ENCODE results near the gene GMCL2.

- TF ChIP-seq CTCF (conservative IDR thresholded peaks at IDR 0.05; ENCODE audit: low read depth, low read length), result no peak
- TF ChIP-seq EZH2 (IDR thresholded peaks at IDR 0.05; ENCODE audit: low read length, unreplicated experiment), result no peak
- TF ChIP-seq EZH2phosphoT487 (IDR thresholded peaks at IDR 0.05; ENCODE audit: borderline replicate concordance, low read length), result no peak
These were observed 18.0 kb upstream of the GMCL2 start for GRCh38 chr5:178204935-178205748.
